GM18951 (cell line): Measurements from ENCODE around the gene TEKT5.
"Not testable (repeated sequence)": the region's sequence is repeated elsewhere in the genome, so short reads cannot be mapped to it uniquely, and the experiment has no call there.

Experiments used
- POLR2A ChIP-seq: IDR thresholded peaks from 4 replicates; pipeline ENCODE4 v1.6.1; 2011; ENCODE audit warnings: mild to moderate bottlenecking; ENCODE audit not compliant: insufficient read length, insufficient read depth; ENCODE audit errors: extremely low read depth
- in situ Hi-C: fragments of 300-500 bp; cut with MboI; formaldehyde crosslinking; loops from one replicate; pipeline ENCODE4 v1.12.0; 2022; ENCODE audit warnings: low sequenced_read_pairs, mixed read lengths, inconsistent platforms; ENCODE audit not compliant: unreplicated experiment

TEKT5 gene

GRCh38 chr16:10623059-10623458, 71.7 kb downstream of the TEKT5 start:
- no peak for TF ChIP-seq POLR2A
- in situ Hi-C loops = no loop called here

- in situ Hi-C loops = no loop called here
- no peak for TF ChIP-seq POLR2A
Observed at GRCh38 chr16:10622036-10622921, 72.5 kb downstream of the TEKT5 start.

GRCh38 chr16:10621216-10621949, 73.3 kb downstream of the TEKT5 start:
- in situ Hi-C loops = not testable (repeated sequence)

GRCh38 chr16:10620120-10620519, 74.6 kb downstream of the TEKT5 start:
- in situ Hi-C loops = no loop called here
- no peak for TF ChIP-seq POLR2A

- in situ Hi-C loops = no loop called here
- TF ChIP-seq POLR2A = no peak
Observed at GRCh38 chr16:10619271-10619849, 75.4 kb downstream of the TEKT5 start.

- in situ Hi-C loops = no loop called here
- no peak for TF ChIP-seq POLR2A
Observed at GRCh38 chr16:10618710-10619209, 76.0 kb downstream of the TEKT5 start.

GRCh38 chr16:10617662-10618420, 76.9 kb downstream of the TEKT5 start:
- in situ Hi-C loops = no loop called here
- no peak for TF ChIP-seq POLR2A

GRCh38 chr16:10616756-10617640, 77.7 kb downstream of the TEKT5 start:
- TF ChIP-seq POLR2A = no peak
- in situ Hi-C loops = no loop called here

- in situ Hi-C loops = no loop called here
- no peak for TF ChIP-seq POLR2A
Observed at GRCh38 chr16:10616419-10616755, 78.3 kb downstream of the TEKT5 start.

- in situ Hi-C loops = no loop called here
- TF ChIP-seq POLR2A = no peak
Observed at GRCh38 chr16:10614685-10615084, 80.0 kb downstream of the TEKT5 start.

GRCh38 chr16:10613785-10614485, 80.8 kb downstream of the TEKT5 start:
- in situ Hi-C loops = no loop called here
- no peak for TF ChIP-seq POLR2A
